GM12873 (cell line): ENCODE measurements around the gene SHB.

Experiments
- CTCF ChIP-seq: IDR thresholded peaks from 2 replicates; pipeline ENCODE4 v1.5.1; 2012; ENCODE audit warnings: low read depth, mild to moderate bottlenecking, moderate library complexity, low read length, control low read depth; ENCODE audit not compliant: insufficient read depth; ENCODE audit errors: missing control alignments

The SHB gene

GRCh38 chr9:37905776-37906175 lies 163.3 kb downstream of the SHB start:
- no peak for TF ChIP-seq CTCF

GRCh38 chr9:37905131-37905505 lies 163.9 kb downstream of the SHB start:
- no peak for TF ChIP-seq CTCF

- TF ChIP-seq CTCF: no peak
Observed at GRCh38 chr9:37904445-37905130, 164.4 kb downstream of the SHB start.

GRCh38 chr9:37903647-37904444 lies 165.2 kb downstream of the SHB start, which contains the start of gene SLC25A51:
Gene SLC25A51 (minus strand): TSS chr9:37904127. CDS start chr9:37888550, 15,577 bp downstream.
- TF ChIP-seq CTCF: peak; percentile 98

- no peak for TF ChIP-seq CTCF
Observed at GRCh38 chr9:37902796-37903646, 166.0 kb downstream of the SHB start.

- no peak for TF ChIP-seq CTCF
Observed at GRCh38 chr9:37902131-37902530, 166.9 kb downstream of the SHB start.

- TF ChIP-seq CTCF: no peak
Observed at GRCh38 chr9:37899041-37899440, 170.0 kb downstream of the SHB start.
